ENCODE results near the gene ANXA11. TPM values are rescaled to one million over a fixed set of nuclear protein-coding genes. Genes with fewer than 3 reads are reported as not detected.
A peak's percentile ranks its signal among the peaks of the same experiment; 100 is the strongest.

Gene ANXA11
- total and polyA plus RNA-seq, 9 of the 15 experiments (the other 6 are each of a cell fraction or from before 2014, with no cell fraction given), result 43.6 to 212 (median 109) TPM

GRCh38 chr10:80158598-80159127, 46.7 kb downstream of the ANXA11 start (continued):
- TF ChIP-seq MED1 (CRISPR knock-in tag; IDR thresholded peaks at IDR 0.05; ENCODE audit: borderline replicate concordance) (no peak), MAFK (IDR thresholded peaks at IDR 0.05; ENCODE audit: low read length) (peak; percentile 28; the same call in 1 of the 2 replicates), AFF1 (IDR thresholded peaks at IDR 0.05; ENCODE audit: low read depth in 1 of 2, partially characterized antibody in 2 of 2) (peak in 1 of 2 experiments; percentile 34), CTBP1 (IDR thresholded peaks at IDR 0.05; ENCODE audit: borderline replicate concordance) (peak; percentile 68), TEAD2 (tag; IDR thresholded peaks at IDR 0.05) (no peak), JUND (IDR thresholded peaks at IDR 0.05; ENCODE audit: borderline replicate concordance, low read depth, low read length) (peak; percentile 99), JUND (tag; IDR thresholded peaks at IDR 0.05; ENCODE audit: borderline replicate concordance, low read depth, low read length) (peak; percentile 98), MAX (CRISPR knock-in tag; IDR thresholded peaks at IDR 0.05) (peak; percentile 87), CREM (IDR thresholded peaks at IDR 0.05; ENCODE audit: low read depth) (peak; percentile 63), HDAC1 (IDR thresholded peaks at IDR 0.05) (peak in 1 of 2 experiments; percentile 94; a peak in 2 of 4 replicates), BHLHE40 (IDR thresholded peaks at IDR 0.05; ENCODE audit: low read length) (peak; percentile 76), SMARCC2 (IDR thresholded peaks at IDR 0.05; ENCODE audit: low read depth) (0 out of 2 replicates have a peak, but pooled peaks have one; percentile 53), GABPA (tag; conservative IDR thresholded peaks at IDR 0.05; ENCODE audit: low read depth) (peak; percentile 84), ZNF133 (CRISPR knock-in tag; IDR thresholded peaks at IDR 0.05) (no peak), ATF3 (IDR thresholded peaks at IDR 0.05) (peak; percentile 97), ATF3 (CRISPR knock-in tag; conservative IDR thresholded peaks at IDR 0.05) (peak; percentile 91)
- TF ChIP-seq, protein P1, sequence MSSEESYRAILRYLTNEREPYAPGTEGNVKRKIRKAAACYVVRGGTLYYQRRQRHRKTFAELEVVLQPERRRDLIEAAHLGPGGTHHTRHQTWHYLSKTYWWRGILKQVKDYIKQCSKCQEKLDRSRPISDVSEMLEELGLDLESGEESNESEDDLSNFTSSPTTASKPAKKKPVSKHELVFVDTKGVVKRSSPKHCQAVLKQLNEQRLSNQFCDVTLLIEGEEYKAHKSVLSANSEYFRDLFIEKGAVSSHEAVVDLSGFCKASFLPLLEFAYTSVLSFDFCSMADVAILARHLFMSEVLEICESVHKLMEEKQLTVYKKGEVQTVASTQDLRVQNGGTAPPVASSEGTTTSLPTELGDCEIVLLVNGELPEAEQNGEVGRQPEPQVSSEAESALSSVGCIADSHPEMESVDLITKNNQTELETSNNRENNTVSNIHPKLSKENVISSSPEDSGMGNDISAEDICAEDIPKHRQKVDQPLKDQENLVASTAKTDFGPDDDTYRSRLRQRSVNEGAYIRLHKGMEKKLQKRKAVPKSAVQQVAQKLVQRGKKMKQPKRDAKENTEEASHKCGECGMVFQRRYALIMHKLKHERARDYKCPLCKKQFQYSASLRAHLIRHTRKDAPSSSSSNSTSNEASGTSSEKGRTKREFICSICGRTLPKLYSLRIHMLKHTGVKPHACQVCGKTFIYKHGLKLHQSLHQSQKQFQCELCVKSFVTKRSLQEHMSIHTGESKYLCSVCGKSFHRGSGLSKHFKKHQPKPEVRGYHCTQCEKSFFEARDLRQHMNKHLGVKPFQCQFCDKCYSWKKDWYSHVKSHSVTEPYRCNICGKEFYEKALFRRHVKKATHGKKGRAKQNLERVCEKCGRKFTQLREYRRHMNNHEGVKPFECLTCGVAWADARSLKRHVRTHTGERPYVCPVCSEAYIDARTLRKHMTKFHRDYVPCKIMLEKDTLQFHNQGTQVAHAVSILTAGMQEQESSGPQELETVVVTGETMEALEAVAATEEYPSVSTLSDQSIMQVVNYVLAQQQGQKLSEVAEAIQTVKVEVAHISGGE (CRISPR knock-in tag; IDR thresholded peaks at IDR 0.05), result peak in 2 of 3 experiments; percentile 40 to 92; a peak in 3 of 6 replicates

All from K562 (cell line).